Spleen (tissue), 7 donors: ENCODE measurements around the gene R3HCC1L.

ENCODE experiments used
- POLR2A ChIP-seq, 3 donors: fragments of 450-650 bp; IDR thresholded peaks; one replicate each; pipeline ENCODE4 v1.5.1; 2017; ENCODE audit warnings: antibody characterized with exemption in 3 of 3, mild to moderate bottlenecking in 1 of 3
- TF ChIP-seq, protein P1 (sequence below), 11 experiments: fragments of 200-600 bp in 7 of 11; fragments of 450-650 bp in 4 of 11; sonication (generic) in 4 of 11; IDR thresholded peaks in 8 of 11; conservative IDR thresholded peaks in 3 of 11; 1 replicate in 7 of 11; 2 replicates in 4 of 11; pipeline versions ENCODE4 v1.4.0 to v1.8.0; 2016 to 2021; ENCODE audit warnings: antibody characterized with exemption in 11 of 11, inconsistent platforms in 4 of 11, mild to moderate bottlenecking in 1 of 11
- donor health status: DM: no; HTN: no; CAD: no; lungs with moderate emphysema.
- donor health status: DM: no; HTN: no; CAD: no.
- donor health status: DM: no; HTN: no; CAD: no.

DNA sequence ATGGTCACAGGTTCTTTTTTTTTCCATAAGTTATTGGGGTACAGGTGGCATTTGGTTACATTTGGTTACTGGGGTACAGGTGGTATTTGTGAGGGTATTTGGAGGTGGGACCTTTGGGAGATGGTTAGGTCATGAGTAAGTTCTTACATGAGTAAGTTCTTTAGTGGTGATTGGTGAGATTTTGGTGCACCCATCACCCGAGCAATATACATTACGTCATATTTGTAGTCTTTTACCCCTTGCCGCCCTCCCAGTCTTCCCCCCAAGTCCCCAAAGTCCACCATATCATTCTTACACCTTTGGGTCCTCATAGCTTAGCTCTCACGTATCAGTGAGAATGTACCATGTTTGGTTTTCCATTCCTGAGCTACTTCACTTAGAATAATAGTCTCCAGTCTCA lies 49.2 kb upstream of the R3HCC1L start:
- no peak for TF ChIP-seq POLR2A (IDR thresholded peaks at IDR 0.05)
- TF ChIP-seq, protein P1, sequence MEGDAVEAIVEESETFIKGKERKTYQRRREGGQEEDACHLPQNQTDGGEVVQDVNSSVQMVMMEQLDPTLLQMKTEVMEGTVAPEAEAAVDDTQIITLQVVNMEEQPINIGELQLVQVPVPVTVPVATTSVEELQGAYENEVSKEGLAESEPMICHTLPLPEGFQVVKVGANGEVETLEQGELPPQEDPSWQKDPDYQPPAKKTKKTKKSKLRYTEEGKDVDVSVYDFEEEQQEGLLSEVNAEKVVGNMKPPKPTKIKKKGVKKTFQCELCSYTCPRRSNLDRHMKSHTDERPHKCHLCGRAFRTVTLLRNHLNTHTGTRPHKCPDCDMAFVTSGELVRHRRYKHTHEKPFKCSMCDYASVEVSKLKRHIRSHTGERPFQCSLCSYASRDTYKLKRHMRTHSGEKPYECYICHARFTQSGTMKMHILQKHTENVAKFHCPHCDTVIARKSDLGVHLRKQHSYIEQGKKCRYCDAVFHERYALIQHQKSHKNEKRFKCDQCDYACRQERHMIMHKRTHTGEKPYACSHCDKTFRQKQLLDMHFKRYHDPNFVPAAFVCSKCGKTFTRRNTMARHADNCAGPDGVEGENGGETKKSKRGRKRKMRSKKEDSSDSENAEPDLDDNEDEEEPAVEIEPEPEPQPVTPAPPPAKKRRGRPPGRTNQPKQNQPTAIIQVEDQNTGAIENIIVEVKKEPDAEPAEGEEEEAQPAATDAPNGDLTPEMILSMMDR (IDR thresholded peaks at IDR 0.05 in 8 of 11, conservative IDR thresholded peaks at IDR 0.05 in 3 of 11) = no peak
